HepG2 (cell line): ENCODE measurements around the gene SASH1. TPM values are rescaled to one million over a fixed set of nuclear protein-coding genes. Genes with fewer than 3 reads are reported as not detected.

Source experiments
- ATAC-seq: fragments of 200-7000 bp; cut with Tn5 transposase; 3 replicates; pipeline ENCODE4 v1.9.1; 2020; ENCODE audit warnings: mild to moderate bottlenecking, moderate library complexity
- BruUV-seq: library from RNA; stranded (reverse); fragments of 400-500 nt; replicated peaks from 2 replicates; lab custom pipeline; 2021; lab: Mats Ljungman, UMichigan
- CTCF ChIA-PET: fragments of 300-600 bp; formaldehyde crosslinking; extraction: SDS; loops from one replicate; lab custom pipeline; 2021; ENCODE audit warnings: low total read pairs, inconsistent platforms, low intra/inter-chr PET ratio; lab: Yijun Ruan, JAX
- POLR2A ChIA-PET: fragments of 350-600 bp; sonication (Branson Sonifier 250); formaldehyde crosslinking; loops from one replicate; lab custom pipeline; 2020; ENCODE audit warnings: antibody characterized with exemption, inconsistent platforms; lab: Yijun Ruan, JAX
- DNase-seq: peaks from one replicate; pipeline ENCODE4 v3.0.0-alpha.2; 2015; ENCODE audit warnings: low spot score
- FAIRE-seq: peaks from 3 replicates; lab custom pipeline; 2011; peaks lifted over from hg19 to GRCh38; lab: Jason Lieb, UNC
- H2AFZ ChIP-seq: one replicate; pipeline ENCODE4 v1.6.1; 2011; ENCODE audit warnings: low read length, inconsistent platforms
- H3K27ac ChIP-seq: fragments of 300-600 bp; 3 replicates; pipeline ENCODE4 v1.8.0; 2011; ENCODE audit warnings: mixed run types, mild to moderate bottlenecking, mixed read lengths, low read length, inconsistent platforms; ENCODE audit not compliant: insufficient read depth; ENCODE audit errors: extremely low read length
- H3K27me3 ChIP-seq, 2 experiments: fragments of 200-600 bp in 1 of 2; 2 replicates in 1 of 2; 3 replicates in 1 of 2; pipeline versions ENCODE4 v1.6.0 to v1.8.0; 2011; ENCODE audit warnings: low read length in 2 of 2, mild to moderate bottlenecking in 2 of 2, moderate library complexity in 2 of 2, inconsistent platforms in 1 of 2; ENCODE audit not compliant: insufficient read depth in 2 of 2, control insufficient read depth in 1 of 2
- H3K36me3 ChIP-seq, 2 experiments: fragments of 200-600 bp in 1 of 2; replicated peaks in 1 of 2; 2 replicates in 1 of 2; 3 replicates in 1 of 2; pipeline versions ENCODE4 v1.5.1 to v1.8.0; 2011; ENCODE audit warnings: low read length in 2 of 2, inconsistent platforms in 1 of 2; ENCODE audit not compliant: insufficient read depth in 2 of 2, control insufficient read depth in 1 of 2
- H3K4me1 ChIP-seq: 2 replicates; pipeline ENCODE4 v1.5.1; 2012; ENCODE audit warnings: low read length, inconsistent platforms; ENCODE audit not compliant: insufficient read depth
- H3K4me2 ChIP-seq: 2 replicates; pipeline ENCODE4 v1.6.0; 2011; ENCODE audit warnings: low read depth, low read length, inconsistent platforms
- H3K4me3 ChIP-seq, 3 experiments: fragments of 200-600 bp in 1 of 3; sonication (generic), shearing (Covaris generic) in 1 of 3; replicated peaks in 1 of 3; 2 replicates each; pipeline ENCODE4 v1.5.1; 2011 to 2016; ENCODE audit warnings: low read length in 3 of 3, inconsistent platforms in 2 of 3, low read depth in 2 of 3, mild to moderate bottlenecking in 2 of 3, control low read depth in 1 of 3, mixed read lengths in 1 of 3; ENCODE audit not compliant: insufficient read depth in 1 of 3
- H3K79me2 ChIP-seq: one replicate; pipeline ENCODE4 v1.6.1; 2011; ENCODE audit warnings: low read length, inconsistent platforms; ENCODE audit not compliant: insufficient read depth
- H3K9ac ChIP-seq: 2 replicates; pipeline ENCODE4 v1.6.0; 2011; ENCODE audit warnings: mild to moderate bottlenecking, low read depth, low read length, inconsistent platforms; ENCODE audit not compliant: insufficient read depth
- H3K9me3 ChIP-seq: 2 replicates; pipeline ENCODE4 v1.5.1; 2012; ENCODE audit warnings: mild to moderate bottlenecking, low read length
- H4K20me1 ChIP-seq: 2 replicates; pipeline ENCODE4 v1.6.0; 2011; ENCODE audit warnings: inconsistent platforms, mild to moderate bottlenecking, low read length, moderate library complexity; ENCODE audit not compliant: insufficient read depth
- AFF4 ChIP-seq: sonication (generic); formaldehyde crosslinking; IDR thresholded peaks from 2 replicates; pipeline ENCODE4 v1.4.0; 2020; ENCODE audit warnings: missing genetic modification reagents
- BATF2 ChIP-seq: sonication (generic); formaldehyde crosslinking; IDR thresholded peaks from 2 replicates; pipeline ENCODE4 v1.8.0; 2022; ENCODE audit warnings: mild to moderate bottlenecking, missing genetic modification reagents, moderate library complexity
- ELF4 ChIP-seq: sonication (generic); formaldehyde crosslinking; IDR thresholded peaks from 2 replicates; pipeline ENCODE4 v1.5.0; 2020; ENCODE audit warnings: missing genetic modification reagents, mild to moderate bottlenecking, moderate library complexity, borderline replicate concordance
- IRX3 ChIP-seq: sonication (generic); formaldehyde crosslinking; IDR thresholded peaks from 2 replicates; pipeline ENCODE4 v1.8.1; 2023; ENCODE audit warnings: mild to moderate bottlenecking, low read depth, missing genetic modification reagents, borderline replicate concordance
- NR2F1 ChIP-seq, 2 experiments: fragments of 450-650 bp in 1 of 2; formaldehyde crosslinking in 1 of 2; IDR thresholded peaks; 2 replicates each; pipeline versions ENCODE4 v1.5.0 to v1.6.1; 2016 to 2020; ENCODE audit warnings: mild to moderate bottlenecking in 1 of 2, missing compliant biosample characterization in 1 of 2, missing genetic modification reagents in 1 of 2, moderate library complexity in 1 of 2
- RAD21 ChIP-seq: fragments of 450-650 bp; formaldehyde crosslinking; IDR thresholded peaks from 2 replicates; pipeline ENCODE4 v1.5.0; 2020; ENCODE audit warnings: mild to moderate bottlenecking
- TFE3 ChIP-seq: IDR thresholded peaks from 2 replicates; pipeline ENCODE4 v1.6.1; 2016
- ZC3H4 ChIP-seq: sonication (generic); formaldehyde crosslinking; IDR thresholded peaks from 2 replicates; pipeline ENCODE4 v1.4.0; 2020; ENCODE audit warnings: missing genetic modification reagents, borderline replicate concordance
- ZNF33A ChIP-seq: sonication (generic); formaldehyde crosslinking; IDR thresholded peaks from 2 replicates; pipeline ENCODE4 v1.5.1; 2020; ENCODE audit warnings: missing genetic modification reagents, mild to moderate bottlenecking, moderate library complexity, borderline replicate concordance
- WGBS: methylation state at CpG from one replicate; pipeline ENCODE4 v1.1.6; 2017; ENCODE audit warnings: low lambda C conversion rate; 5-methylcytosine and 5-hydroxymethylcytosine counted together
- in situ Hi-C: cut with HindIII; loops from 2 replicates; pipeline ENCODE4 v1.10.0; 2017; ENCODE audit warnings: low pct_unique_long_range_greater_than_20kb; ENCODE audit not compliant: extremely low pct_ligation_motif_present
- intact Hi-C: fragments of 100-400 bp; cut with micrococcal nuclease; formaldehyde crosslinking; loops from one replicate; pipeline ENCODE4 v1.10.0; 2022; ENCODE audit not compliant: unreplicated experiment
- polyA plus RNA-seq, 8 experiments: library from polyadenylated mRNA; depleted of rRNA in 3 of 8; stranded (reverse) in 7 of 8; unstranded in 1 of 8; fragments of >200 nt; fragmentation: Illumina TruSeq in 4 of 8; extraction: Trizol in 4 of 8; gene quantifications; 2 replicates each; pipeline versions ENCODE4 v1.2.1 to v1.2.3, GENCODE V29; 2011 to 2016; ENCODE audit warnings: low read depth in 4 of 8, missing spikeins in 1 of 8, mixed read lengths in 1 of 8; ENCODE audit not compliant: insufficient read depth in 1 of 8
- total RNA-seq, 5 experiments: library from RNA; depleted of rRNA; stranded (reverse); fragments of >200 nt; fragmentation: Illumina TruSeq; extraction: Trizol; gene quantifications; 2 replicates each; pipeline ENCODE4 v1.2.3, GENCODE V29; 2016; ENCODE audit warnings: low read depth in 1 of 5
- TF ChIP-seq, protein P1 (sequence below): sonication (generic); formaldehyde crosslinking; IDR thresholded peaks from 2 replicates; pipeline ENCODE4 v1.8.0; 2022; ENCODE audit warnings: missing genetic modification reagents, mild to moderate bottlenecking, borderline replicate concordance

SASH1 gene
- total and polyA plus RNA-seq, 2 of the 13 experiments (the other 11 are each of a cell fraction or from before 2014, with no cell fraction given), result 7.5 to 8.2 TPM

DNA sequence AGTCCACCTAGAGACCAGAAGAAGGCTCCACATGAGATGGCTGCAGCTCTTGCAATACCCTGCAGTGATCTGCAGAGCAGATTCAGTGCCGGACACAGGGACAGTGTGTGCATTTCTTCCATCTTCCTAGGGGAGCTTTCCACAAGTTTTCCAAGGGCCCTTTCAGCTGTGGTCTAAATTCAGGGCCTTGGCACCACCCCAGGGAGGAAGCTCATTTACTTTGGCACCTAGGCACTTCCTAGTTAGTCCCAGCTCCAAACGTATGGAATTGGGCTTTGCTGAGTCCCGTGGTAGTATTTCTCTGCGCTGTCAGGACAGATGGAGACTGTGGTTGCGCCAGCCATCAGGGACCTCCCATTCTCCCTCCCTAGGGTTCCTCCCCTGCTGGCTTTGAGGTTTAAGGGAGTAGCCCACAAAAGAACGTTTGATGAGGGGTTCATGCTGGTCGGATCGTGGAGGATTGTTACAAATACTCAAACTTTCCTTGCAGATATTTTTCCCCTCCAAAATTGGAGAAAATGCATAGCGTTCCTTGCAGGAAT is 221.9 kb downstream of the SASH1 start:
- Histone ChIP-seq H3K27ac (no peak overlapping the region), H3K9ac (no peak overlapping the region), H3K4me2 (no peak overlapping the region), H3K4me1 (peaks cover 15% of the 10 kb centered on the region), H3K4me3 (no peak overlapping the region), H3K9me3 (no peaks in the 10 kb centered on the region), H3K27me3 (peaks cover 3 to 35% of the 10 kb centered on the region in 2 experiments; a peak in 4 of 5 replicates), H3K36me3 (no peaks in the 10 kb centered on the region), H4K20me1 (no peaks in the 10 kb centered on the region), H3K79me2 (no peaks in the 10 kb centered on the region), H2AFZ (no peak overlapping the region)
- WGBS, result 12% methylated on average over 6 of the region's 9 CpGs
- CTCF ChIA-PET, result no interaction called here
- no TSS peak for BruUV-seq
- no peak for TF ChIP-seq RAD21 (CRISPR knock-in tag)
- no peak for TF ChIP-seq ELF4
- TF ChIP-seq ZC3H4, result no peak
- TF ChIP-seq BATF2, result no peak
- no peak for TF ChIP-seq IRX3 (CRISPR knock-in tag)
- TF ChIP-seq ZNF33A (CRISPR knock-in tag), result no peak
- TF ChIP-seq NR2F1 (CRISPR knock-in tag; IDR thresholded peaks at IDR 0.05), result no peak
- no peak for TF ChIP-seq AFF4 (CRISPR knock-in tag)
- TF ChIP-seq TFE3 (CRISPR knock-in tag), result no peak
- TF ChIP-seq, protein P1, sequence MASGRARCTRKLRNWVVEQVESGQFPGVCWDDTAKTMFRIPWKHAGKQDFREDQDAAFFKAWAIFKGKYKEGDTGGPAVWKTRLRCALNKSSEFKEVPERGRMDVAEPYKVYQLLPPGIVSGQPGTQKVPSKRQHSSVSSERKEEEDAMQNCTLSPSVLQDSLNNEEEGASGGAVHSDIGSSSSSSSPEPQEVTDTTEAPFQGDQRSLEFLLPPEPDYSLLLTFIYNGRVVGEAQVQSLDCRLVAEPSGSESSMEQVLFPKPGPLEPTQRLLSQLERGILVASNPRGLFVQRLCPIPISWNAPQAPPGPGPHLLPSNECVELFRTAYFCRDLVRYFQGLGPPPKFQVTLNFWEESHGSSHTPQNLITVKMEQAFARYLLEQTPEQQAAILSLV (CRISPR knock-in tag), result no peak
- intact Hi-C loops, result no loop called here
- POLR2A ChIA-PET, result no interaction called here
- DNase-seq (no peak), FAIRE-seq (no peak), ATAC-seq (no peak)
- in situ Hi-C loops, result no loop called here
